Osteocyte (in vitro differentiated cells): ENCODE data around the gene ITGA3. TPM values are rescaled to one million over a fixed set of nuclear protein-coding genes. Genes with fewer than 3 reads are reported as not detected.
A peak's percentile ranks its signal among the peaks of the same experiment; 100 is the strongest.

ENCODE experiments used
- DNase-seq: peaks from one replicate; pipeline ENCODE4 v3.0.0; 2021; ENCODE audit warnings: mixed read lengths; ENCODE audit not compliant: unreplicated experiment; ENCODE audit errors: extremely low spot score
- H3K27ac Mint-ChIP-seq: one replicate; pipeline ENCODE4 v1.8.0; 2021; ENCODE audit warnings: mild to moderate bottlenecking, mixed read lengths; ENCODE audit not compliant: unreplicated experiment
- H3K27me3 Mint-ChIP-seq: one replicate; pipeline ENCODE4 v1.8.0; 2021; ENCODE audit warnings: mixed read lengths; ENCODE audit not compliant: unreplicated experiment
- H3K36me3 Mint-ChIP-seq: one replicate; pipeline ENCODE4 v1.8.0; 2021; ENCODE audit warnings: mixed read lengths; ENCODE audit not compliant: unreplicated experiment
- H3K4me1 Mint-ChIP-seq: one replicate; pipeline ENCODE4 v1.8.0; 2021; ENCODE audit warnings: mixed read lengths; ENCODE audit not compliant: unreplicated experiment
- H3K4me3 Mint-ChIP-seq: one replicate; pipeline ENCODE4 v1.8.0; 2021; ENCODE audit warnings: mild to moderate bottlenecking, moderate library complexity, mixed read lengths; ENCODE audit not compliant: unreplicated experiment
- H3K9me3 Mint-ChIP-seq: one replicate; pipeline ENCODE4 v1.8.0; 2021; ENCODE audit warnings: mixed read lengths; ENCODE audit not compliant: unreplicated experiment
- total RNA-seq: library from RNA; stranded (reverse); gene quantifications from 2 replicates; pipeline ENCODE4 v1.2.1, GENCODE V29; 2021
- TF ChIP-seq, protein P1 (sequence below): fragments of 200-600 bp; sonication (generic); IDR thresholded peaks from 2 replicates; pipeline ENCODE4 v1.5.0; 2021; ENCODE audit warnings: antibody characterized with exemption, mild to moderate bottlenecking, moderate library complexity

Gene ITGA3
- total RNA-seq, 1 donor from 2014 or later = 201 TPM

- Mint-ChIP-seq H3K27me3 (no peaks in the 10 kb centered on the region), H3K4me3 (peak overlapping the region; percentile 35), H3K36me3 (no peaks in the 10 kb centered on the region), H3K4me1 (peaks cover 69% of the 10 kb centered on the region), H3K9me3 (no peaks in the 10 kb centered on the region), H3K27ac (peak overlapping the region; percentile 96)
- TF ChIP-seq, protein P1, sequence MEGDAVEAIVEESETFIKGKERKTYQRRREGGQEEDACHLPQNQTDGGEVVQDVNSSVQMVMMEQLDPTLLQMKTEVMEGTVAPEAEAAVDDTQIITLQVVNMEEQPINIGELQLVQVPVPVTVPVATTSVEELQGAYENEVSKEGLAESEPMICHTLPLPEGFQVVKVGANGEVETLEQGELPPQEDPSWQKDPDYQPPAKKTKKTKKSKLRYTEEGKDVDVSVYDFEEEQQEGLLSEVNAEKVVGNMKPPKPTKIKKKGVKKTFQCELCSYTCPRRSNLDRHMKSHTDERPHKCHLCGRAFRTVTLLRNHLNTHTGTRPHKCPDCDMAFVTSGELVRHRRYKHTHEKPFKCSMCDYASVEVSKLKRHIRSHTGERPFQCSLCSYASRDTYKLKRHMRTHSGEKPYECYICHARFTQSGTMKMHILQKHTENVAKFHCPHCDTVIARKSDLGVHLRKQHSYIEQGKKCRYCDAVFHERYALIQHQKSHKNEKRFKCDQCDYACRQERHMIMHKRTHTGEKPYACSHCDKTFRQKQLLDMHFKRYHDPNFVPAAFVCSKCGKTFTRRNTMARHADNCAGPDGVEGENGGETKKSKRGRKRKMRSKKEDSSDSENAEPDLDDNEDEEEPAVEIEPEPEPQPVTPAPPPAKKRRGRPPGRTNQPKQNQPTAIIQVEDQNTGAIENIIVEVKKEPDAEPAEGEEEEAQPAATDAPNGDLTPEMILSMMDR = no peak
- no peak for DNase-seq
These were observed 2.9 kb upstream of the ITGA3 start for GRCh38 chr17:50052822-50053653.

- H3K36me3 Mint-ChIP-seq = peaks cover 1% of the 10 kb centered on the region
- no peak for DNase-seq
- peak overlapping the region; percentile 96 for H3K27ac Mint-ChIP-seq
- TF ChIP-seq, protein P1 = no peak
- H3K27me3 Mint-ChIP-seq = no peaks in the 10 kb centered on the region
- peak overlapping the region; percentile 35 for H3K4me3 Mint-ChIP-seq
- no peaks in the 10 kb centered on the region for H3K9me3 Mint-ChIP-seq
- H3K4me1 Mint-ChIP-seq = peaks cover 72% of the 10 kb centered on the region
These were observed 2.3 kb upstream of the ITGA3 start for GRCh38 chr17:50053654-50053960.

DNA sequence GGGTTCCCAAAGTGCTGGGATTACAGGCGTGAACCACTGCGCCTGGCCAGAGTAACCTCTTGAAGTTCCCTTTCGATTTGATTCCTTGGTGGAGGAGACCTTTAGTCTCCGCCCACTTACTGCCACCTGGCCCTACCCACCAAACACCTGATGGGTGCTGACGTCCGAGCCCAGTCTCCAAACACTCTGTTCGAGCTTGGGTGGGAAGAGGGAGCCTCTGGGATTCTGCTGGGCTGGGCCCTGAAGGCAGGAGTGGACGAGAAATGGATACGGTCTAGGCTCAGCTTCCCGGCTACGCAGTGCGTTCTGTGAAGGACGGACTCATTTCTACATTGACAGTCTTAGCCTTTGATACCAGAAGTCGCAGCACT is 870 bp upstream of the ITGA3 start:
- Mint-ChIP-seq H3K36me3 (peaks cover 1% of the 10 kb centered on the region), H3K4me3 (peak overlapping the region; percentile 94), H3K27me3 (no peaks in the 10 kb centered on the region), H3K4me1 (peaks cover 75% of the 10 kb centered on the region), H3K27ac (peak overlapping the region; percentile 96), H3K9me3 (no peaks in the 10 kb centered on the region)
- TF ChIP-seq, protein P1 = no peak
- DNase-seq = no peak

DNA sequence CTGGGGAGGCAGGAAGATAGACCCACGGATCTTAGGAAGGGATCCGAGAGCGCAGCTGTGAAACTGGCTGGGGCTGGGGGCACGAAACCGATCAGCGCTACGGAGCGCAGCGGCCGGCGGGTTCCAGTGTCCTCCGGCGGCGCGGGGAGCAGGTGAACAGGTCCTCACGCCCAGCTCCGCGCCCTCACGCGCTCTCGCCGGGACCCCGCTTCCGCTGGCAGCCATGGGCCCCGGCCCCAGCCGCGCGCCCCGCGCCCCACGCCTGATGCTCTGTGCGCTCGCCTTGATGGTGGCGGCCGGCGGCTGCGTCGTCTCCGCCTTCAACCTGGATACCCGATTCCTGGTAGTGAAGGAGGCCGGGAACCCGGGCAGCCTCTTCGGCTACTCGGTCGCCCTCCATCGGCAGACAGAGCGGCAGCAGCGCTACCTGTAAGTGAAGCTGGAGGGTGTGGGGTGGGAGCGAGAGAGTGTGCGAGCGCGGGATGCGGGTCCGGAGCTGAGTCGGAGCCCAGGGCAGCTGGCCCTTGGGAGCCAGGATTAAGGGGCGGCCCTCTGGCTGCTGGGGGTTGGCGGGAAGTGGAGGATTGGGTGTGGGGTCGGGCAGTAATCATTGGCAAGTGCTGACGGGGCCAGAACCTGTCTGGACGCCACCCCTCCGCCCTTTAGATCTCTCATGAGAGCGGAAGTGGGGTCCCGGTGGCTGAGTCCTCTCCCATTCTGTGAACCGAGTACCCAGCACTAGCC is 479 bp downstream of the ITGA3 start:
- Mint-ChIP-seq H3K4me1 (peaks cover 79% of the 10 kb centered on the region), H3K27ac (peak overlapping the region; percentile 96), H3K9me3 (no peaks in the 10 kb centered on the region), H3K4me3 (peak overlapping the region; percentile 94), H3K27me3 (no peaks in the 10 kb centered on the region), H3K36me3 (peaks cover 1% of the 10 kb centered on the region)
- TF ChIP-seq, protein P1 = peak; percentile 58
- DNase-seq = no peak

GRCh38 chr17:50056961-50057330 is 1.0 kb downstream of the ITGA3 start:
- no peaks in the 10 kb centered on the region for H3K9me3 Mint-ChIP-seq
- TF ChIP-seq, protein P1 = no peak
- H3K27ac Mint-ChIP-seq = peak overlapping the region; percentile 95
- H3K4me1 Mint-ChIP-seq = peaks cover 79% of the 10 kb centered on the region
- H3K4me3 Mint-ChIP-seq = peak overlapping the region; percentile 94
- H3K27me3 Mint-ChIP-seq = no peaks in the 10 kb centered on the region
- peaks cover 1% of the 10 kb centered on the region for H3K36me3 Mint-ChIP-seq
- no peak for DNase-seq
